ENCODE results near the gene PTH2.

DNA sequence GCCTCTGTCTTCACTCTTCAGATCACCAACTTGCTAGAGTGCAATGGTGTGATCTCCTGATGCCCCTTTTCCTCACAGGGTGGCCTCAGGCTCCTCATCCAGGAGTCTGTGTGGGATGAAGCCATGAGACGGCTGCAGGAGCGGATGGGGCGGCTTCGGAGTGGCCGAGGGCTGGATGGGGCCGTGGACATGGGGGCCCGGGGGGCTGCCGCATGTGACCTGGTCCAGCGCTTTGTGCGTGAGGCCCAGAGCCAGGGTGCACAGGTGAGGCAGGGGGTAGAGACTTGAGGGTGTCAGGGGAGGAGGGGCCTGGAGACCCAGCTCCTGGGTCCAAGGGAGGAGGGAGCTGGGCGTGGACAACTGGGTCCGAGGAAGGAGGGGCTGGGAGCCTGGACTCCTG, 39.3 kb upstream of the PTH2 start:
- TF ChIP-seq, protein P1, sequence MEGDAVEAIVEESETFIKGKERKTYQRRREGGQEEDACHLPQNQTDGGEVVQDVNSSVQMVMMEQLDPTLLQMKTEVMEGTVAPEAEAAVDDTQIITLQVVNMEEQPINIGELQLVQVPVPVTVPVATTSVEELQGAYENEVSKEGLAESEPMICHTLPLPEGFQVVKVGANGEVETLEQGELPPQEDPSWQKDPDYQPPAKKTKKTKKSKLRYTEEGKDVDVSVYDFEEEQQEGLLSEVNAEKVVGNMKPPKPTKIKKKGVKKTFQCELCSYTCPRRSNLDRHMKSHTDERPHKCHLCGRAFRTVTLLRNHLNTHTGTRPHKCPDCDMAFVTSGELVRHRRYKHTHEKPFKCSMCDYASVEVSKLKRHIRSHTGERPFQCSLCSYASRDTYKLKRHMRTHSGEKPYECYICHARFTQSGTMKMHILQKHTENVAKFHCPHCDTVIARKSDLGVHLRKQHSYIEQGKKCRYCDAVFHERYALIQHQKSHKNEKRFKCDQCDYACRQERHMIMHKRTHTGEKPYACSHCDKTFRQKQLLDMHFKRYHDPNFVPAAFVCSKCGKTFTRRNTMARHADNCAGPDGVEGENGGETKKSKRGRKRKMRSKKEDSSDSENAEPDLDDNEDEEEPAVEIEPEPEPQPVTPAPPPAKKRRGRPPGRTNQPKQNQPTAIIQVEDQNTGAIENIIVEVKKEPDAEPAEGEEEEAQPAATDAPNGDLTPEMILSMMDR (IDR thresholded peaks at IDR 0.05; ENCODE audit: low read length) = no peak
- TF ChIP-seq EZH2 (optimal IDR thresholded peaks at IDR 0.05; ENCODE audit: low read depth, low read length) = no peak

All from MM.1S (cell line).